ENCODE data around the gene UCMA.

DNA sequence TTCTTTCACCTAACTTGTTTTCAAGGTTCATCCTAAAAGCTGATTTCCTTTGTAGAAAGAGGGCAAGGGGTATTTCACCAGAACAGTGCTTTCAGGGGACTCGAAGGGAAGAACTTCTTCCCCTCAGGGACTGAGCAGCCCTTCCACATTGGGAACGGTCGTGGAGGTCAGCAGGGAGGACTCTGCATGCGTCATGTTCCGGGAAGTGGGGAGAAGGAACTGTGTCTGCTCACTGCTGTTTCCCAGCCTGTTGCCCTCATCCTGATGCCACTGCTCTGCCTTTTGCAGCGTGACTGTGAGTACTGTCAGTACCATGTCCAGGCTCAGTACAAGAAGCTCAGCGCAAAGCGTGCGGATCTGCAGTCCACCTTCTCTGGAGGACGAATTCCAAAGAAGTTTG lies 45.6 kb downstream of the UCMA start:
- TF ChIP-seq, protein P1, sequence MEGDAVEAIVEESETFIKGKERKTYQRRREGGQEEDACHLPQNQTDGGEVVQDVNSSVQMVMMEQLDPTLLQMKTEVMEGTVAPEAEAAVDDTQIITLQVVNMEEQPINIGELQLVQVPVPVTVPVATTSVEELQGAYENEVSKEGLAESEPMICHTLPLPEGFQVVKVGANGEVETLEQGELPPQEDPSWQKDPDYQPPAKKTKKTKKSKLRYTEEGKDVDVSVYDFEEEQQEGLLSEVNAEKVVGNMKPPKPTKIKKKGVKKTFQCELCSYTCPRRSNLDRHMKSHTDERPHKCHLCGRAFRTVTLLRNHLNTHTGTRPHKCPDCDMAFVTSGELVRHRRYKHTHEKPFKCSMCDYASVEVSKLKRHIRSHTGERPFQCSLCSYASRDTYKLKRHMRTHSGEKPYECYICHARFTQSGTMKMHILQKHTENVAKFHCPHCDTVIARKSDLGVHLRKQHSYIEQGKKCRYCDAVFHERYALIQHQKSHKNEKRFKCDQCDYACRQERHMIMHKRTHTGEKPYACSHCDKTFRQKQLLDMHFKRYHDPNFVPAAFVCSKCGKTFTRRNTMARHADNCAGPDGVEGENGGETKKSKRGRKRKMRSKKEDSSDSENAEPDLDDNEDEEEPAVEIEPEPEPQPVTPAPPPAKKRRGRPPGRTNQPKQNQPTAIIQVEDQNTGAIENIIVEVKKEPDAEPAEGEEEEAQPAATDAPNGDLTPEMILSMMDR (IDR thresholded peaks at IDR 0.05; ENCODE audit: low read depth, low read length, missing input control) = no peak
- no peak for TF ChIP-seq JUND (IDR thresholded peaks at IDR 0.05)
- TF ChIP-seq, protein P2, sequence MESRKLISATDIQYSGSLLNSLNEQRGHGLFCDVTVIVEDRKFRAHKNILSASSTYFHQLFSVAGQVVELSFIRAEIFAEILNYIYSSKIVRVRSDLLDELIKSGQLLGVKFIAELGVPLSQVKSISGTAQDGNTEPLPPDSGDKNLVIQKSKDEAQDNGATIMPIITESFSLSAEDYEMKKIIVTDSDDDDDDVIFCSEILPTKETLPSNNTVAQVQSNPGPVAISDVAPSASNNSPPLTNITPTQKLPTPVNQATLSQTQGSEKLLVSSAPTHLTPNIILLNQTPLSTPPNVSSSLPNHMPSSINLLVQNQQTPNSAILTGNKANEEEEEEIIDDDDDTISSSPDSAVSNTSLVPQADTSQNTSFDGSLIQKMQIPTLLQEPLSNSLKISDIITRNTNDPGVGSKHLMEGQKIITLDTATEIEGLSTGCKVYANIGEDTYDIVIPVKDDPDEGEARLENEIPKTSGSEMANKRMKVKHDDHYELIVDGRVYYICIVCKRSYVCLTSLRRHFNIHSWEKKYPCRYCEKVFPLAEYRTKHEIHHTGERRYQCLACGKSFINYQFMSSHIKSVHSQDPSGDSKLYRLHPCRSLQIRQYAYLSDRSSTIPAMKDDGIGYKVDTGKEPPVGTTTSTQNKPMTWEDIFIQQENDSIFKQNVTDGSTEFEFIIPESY (IDR thresholded peaks at IDR 0.05) = no peak

Measured in liver (tissue), 3 donors.